Measurements from ENCODE around the gene INPP5A.
A peak's percentile ranks its signal among the peaks of the same experiment; 100 is the strongest.

INPP5A gene

DNA sequence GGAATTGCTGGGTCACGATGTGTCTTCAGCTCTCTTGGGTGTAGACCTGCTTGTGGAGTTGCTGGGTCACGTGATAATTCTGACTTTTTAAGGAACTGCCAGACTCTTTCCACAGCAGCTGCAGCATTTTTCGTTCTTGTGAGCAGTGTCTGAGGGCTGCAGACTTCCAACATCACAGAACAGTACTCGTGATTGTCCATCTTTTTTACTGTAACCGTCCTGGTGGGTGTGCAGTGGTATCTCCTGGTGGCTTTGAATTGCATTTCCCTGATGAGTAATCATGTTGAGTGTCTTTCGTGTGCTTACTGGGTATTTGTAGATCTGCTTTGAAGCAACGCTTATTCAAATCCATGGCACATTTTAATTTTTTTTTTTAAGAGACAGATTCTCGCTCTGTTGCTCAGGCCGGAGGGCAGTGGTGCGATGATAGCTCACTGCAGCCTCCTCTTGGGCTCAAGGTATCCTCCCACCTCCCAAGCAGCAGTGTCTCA lies 22.7 kb downstream of the INPP5A start:
- in situ Hi-C loops (cut with MboI; ENCODE audit: low sequenced_read_pairs, unreplicated experiment): no loop called here
- no peak for DNase-seq (ENCODE audit: low spot score)
- TF ChIP-seq, protein P1, sequence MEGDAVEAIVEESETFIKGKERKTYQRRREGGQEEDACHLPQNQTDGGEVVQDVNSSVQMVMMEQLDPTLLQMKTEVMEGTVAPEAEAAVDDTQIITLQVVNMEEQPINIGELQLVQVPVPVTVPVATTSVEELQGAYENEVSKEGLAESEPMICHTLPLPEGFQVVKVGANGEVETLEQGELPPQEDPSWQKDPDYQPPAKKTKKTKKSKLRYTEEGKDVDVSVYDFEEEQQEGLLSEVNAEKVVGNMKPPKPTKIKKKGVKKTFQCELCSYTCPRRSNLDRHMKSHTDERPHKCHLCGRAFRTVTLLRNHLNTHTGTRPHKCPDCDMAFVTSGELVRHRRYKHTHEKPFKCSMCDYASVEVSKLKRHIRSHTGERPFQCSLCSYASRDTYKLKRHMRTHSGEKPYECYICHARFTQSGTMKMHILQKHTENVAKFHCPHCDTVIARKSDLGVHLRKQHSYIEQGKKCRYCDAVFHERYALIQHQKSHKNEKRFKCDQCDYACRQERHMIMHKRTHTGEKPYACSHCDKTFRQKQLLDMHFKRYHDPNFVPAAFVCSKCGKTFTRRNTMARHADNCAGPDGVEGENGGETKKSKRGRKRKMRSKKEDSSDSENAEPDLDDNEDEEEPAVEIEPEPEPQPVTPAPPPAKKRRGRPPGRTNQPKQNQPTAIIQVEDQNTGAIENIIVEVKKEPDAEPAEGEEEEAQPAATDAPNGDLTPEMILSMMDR (IDR thresholded peaks at IDR 0.05; ENCODE audit: borderline replicate concordance, control extremely low read depth, extremely low read depth, insufficient read depth, missing control alignments): no peak

DNA sequence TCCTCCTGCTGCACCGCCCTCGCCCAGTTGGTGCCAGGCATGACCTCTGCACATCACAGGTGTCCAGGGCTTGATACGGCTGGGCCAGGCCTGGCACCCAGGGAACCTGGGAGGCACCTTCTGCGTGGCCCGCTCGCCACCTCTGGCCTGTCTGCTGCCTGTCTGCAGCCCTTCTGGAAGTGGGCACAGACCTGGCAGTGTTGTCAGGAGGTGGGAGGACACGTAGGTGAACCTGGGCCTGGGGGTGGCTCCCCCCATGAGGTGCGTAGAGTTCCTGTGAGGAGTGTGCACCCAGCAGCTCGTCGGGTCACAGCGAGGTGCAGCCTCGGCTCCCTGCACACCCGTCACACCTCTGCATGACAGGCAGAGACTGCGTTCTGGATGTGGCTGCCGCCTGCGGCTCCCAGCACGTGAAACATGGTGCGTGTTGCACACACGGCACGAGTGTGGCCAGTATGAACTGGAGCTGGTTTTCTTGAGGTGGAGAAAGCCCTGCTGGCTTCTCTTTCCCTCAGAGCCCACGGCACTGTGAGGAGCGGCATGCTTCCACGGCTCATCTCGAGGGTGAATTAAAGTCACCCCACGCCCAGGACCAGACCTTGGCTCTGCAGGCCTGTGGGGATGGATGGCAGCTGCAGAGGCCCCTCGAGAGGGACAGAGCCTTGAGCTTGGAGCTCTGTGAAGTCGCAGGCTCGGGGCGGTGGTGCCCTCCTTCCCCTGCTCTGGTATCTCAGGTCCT lies 24.8 kb downstream of the INPP5A start:
- no peak for DNase-seq (ENCODE audit: low spot score)
- in situ Hi-C loops (cut with MboI; ENCODE audit: low sequenced_read_pairs, unreplicated experiment): no loop called here

DNA sequence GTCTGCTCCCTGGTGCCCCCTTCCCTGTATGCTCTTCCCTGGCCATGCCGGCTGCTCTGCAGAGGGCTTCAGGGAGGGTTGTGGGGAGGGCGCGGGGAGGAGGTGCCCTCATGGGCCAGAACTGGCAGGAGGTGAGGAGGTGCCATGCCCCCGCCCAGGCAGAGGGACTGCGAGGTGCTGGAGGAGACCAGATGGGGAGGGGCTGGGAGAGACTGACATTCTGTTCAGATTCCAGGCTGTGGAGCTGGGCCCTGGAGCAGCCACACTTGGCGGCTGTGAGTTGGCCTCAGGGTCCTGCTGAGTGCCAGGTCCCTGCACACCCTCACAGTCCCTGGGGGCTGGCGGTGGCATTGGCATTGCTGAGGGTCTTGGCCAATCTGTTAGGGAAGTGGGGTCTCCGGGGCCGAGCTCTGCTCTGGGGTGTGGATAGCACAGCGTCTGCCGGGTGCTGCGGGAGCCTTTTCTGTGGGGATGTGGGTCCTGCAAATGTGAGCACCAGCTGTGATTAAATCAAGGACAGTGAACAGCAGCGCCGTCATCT lies 25.4 kb downstream of the INPP5A start:
- in situ Hi-C loops (cut with MboI; ENCODE audit: low sequenced_read_pairs, unreplicated experiment): no loop called here
- no peak for DNase-seq (ENCODE audit: low spot score)
- TF ChIP-seq, protein P1 (IDR thresholded peaks at IDR 0.05; ENCODE audit: borderline replicate concordance, control extremely low read depth, extremely low read depth, insufficient read depth, missing control alignments): no peak

More for the DNA sequence above, 24.8 kb downstream of the INPP5A start:
- TF ChIP-seq, protein P1 (IDR thresholded peaks at IDR 0.05; ENCODE audit: borderline replicate concordance, control extremely low read depth, extremely low read depth, insufficient read depth, missing control alignments): no peak

DNA sequence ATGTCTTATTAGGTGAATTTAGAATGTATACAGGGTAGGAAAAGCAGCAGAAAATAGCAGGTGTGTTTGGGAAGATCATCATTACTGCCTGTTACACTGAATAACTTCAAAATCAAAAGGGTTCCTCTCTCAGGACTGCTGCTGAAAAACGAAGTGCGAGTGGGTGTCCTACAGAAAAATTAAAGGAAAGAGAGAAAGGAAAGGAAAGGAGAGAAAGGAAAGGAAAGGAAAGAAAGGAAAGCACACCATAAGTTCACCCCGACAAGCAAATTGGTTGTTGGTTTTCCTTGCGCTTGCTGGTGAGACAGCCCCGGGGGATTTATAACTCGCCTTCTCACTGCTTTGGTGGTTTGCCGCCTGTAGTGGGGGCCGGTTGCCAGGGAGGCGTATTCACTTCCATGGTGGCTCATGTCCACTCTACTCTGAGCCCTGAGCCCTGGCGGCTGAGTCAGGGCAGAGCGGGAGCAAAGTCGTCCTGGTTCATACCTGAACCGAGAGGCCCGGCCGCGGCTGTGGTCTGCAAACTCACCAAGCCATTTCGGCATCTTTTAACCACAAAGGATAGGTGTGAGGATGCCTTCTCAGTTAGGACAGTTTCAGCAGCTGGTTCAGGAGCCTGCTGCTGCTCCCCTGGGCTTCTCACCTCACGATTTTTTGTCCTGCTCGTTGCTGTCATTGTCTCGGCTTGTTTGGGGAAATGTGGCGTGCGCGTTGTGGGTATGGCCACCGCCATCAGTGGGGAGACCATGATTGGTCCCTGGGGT lies 26.1 kb downstream of the INPP5A start:
- TF ChIP-seq, protein P1 (IDR thresholded peaks at IDR 0.05; ENCODE audit: borderline replicate concordance, control extremely low read depth, extremely low read depth, insufficient read depth, missing control alignments): no peak
- in situ Hi-C loops (cut with MboI; ENCODE audit: low sequenced_read_pairs, unreplicated experiment): no loop called here
- DNase-seq (ENCODE audit: low spot score): peak; percentile 75

GRCh38 chr10:132564249-132564605 lies 26.6 kb downstream of the INPP5A start:
- in situ Hi-C loops (cut with MboI; ENCODE audit: low sequenced_read_pairs, unreplicated experiment): no loop called here
- TF ChIP-seq, protein P1 (IDR thresholded peaks at IDR 0.05; ENCODE audit: borderline replicate concordance, control extremely low read depth, extremely low read depth, insufficient read depth, missing control alignments): no peak
- no peak for DNase-seq (ENCODE audit: low spot score)

DNA sequence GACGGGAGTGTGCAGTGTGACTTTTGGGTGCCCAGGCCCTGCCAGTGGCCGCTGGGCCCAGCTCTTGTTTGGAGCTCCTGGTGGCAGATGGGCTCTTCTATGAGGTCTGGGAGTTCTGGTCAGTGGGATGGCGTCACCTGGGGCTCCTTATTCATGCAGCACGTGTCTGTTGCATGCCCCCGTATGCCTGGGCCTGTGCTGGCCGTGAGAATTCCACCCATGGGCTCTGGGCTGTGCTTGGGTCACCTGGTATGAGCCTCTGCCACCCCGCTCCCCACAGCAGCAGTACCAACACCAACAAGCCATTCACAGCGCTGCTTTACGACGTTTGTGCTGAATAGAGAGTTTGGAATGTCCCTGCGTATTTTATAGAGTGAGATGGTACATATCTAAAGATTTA lies 27.1 kb downstream of the INPP5A start:
- in situ Hi-C loops (cut with MboI; ENCODE audit: low sequenced_read_pairs, unreplicated experiment): no loop called here
- TF ChIP-seq, protein P1 (IDR thresholded peaks at IDR 0.05; ENCODE audit: borderline replicate concordance, control extremely low read depth, extremely low read depth, insufficient read depth, missing control alignments): no peak
- DNase-seq (ENCODE audit: low spot score): no peak

Measured in GM13976 (cell line).